Measurements from ENCODE around the gene GRIFIN.

The GRIFIN gene

DNA sequence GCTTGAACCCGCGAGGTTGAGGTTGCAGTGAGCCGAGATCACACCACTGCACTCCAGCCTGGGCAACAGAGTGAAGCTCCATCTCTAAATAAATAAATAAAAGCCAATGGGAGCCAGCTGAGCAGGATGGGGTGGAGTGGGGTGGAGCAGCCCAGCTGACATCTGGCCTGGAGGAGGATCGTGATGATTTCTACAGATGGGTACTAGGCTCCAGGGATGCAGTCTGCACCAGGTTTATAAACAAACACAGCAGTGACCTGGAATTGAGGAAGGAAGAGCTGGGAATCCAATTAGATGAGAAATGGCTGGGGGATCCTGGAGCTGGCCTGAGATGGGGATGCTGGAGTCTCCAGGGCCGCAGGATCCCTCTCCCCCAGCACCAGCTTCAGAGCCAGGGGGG is 7.3 kb upstream of the GRIFIN start:
- Histone ChIP-seq H3K79me2 (ENCODE audit: low read length) (no peaks in the 10 kb centered on the region), H3K4me2 (ENCODE audit: low read depth, low read length) (no peak overlapping the region), H3K4me3 (ENCODE audit: low read length) (no peak overlapping the region), H3K9me2 (replicated peaks; ENCODE audit: insufficient read depth, low read length) (no peaks in the 10 kb centered on the region), H4K20me1 (ENCODE audit: insufficient read depth, low read length) (no peaks in the 10 kb centered on the region), H3K9ac (ENCODE audit: low read length) (no peak overlapping the region), H3F3A (ENCODE audit: insufficient read depth, low read length) (no peaks in the 10 kb centered on the region), H2AFZ (ENCODE audit: low read length) (no peak overlapping the region), H3K9me3 (replicated peaks; ENCODE audit: insufficient read depth, low read length) (no peaks in the 10 kb centered on the region), H3K36me3 (replicated peaks; ENCODE audit: insufficient read depth, low read length) (no peaks in the 10 kb centered on the region), H3K27ac (ENCODE audit: low read length) (no peak overlapping the region), H3K4me1 (ENCODE audit: low read length) (no peaks in the 10 kb centered on the region), H3K27me3 (replicated peaks; ENCODE audit: insufficient read depth, low read length) (peaks cover 74% of the 10 kb centered on the region)
- no peak for TF ChIP-seq EZH2 (optimal IDR thresholded peaks at IDR 0.05; ENCODE audit: low read depth, low read length)
- TF ChIP-seq EZH2phosphoT487 (IDR thresholded peaks at IDR 0.05; ENCODE audit: low read length), result no peak
- TF ChIP-seq, protein P1, sequence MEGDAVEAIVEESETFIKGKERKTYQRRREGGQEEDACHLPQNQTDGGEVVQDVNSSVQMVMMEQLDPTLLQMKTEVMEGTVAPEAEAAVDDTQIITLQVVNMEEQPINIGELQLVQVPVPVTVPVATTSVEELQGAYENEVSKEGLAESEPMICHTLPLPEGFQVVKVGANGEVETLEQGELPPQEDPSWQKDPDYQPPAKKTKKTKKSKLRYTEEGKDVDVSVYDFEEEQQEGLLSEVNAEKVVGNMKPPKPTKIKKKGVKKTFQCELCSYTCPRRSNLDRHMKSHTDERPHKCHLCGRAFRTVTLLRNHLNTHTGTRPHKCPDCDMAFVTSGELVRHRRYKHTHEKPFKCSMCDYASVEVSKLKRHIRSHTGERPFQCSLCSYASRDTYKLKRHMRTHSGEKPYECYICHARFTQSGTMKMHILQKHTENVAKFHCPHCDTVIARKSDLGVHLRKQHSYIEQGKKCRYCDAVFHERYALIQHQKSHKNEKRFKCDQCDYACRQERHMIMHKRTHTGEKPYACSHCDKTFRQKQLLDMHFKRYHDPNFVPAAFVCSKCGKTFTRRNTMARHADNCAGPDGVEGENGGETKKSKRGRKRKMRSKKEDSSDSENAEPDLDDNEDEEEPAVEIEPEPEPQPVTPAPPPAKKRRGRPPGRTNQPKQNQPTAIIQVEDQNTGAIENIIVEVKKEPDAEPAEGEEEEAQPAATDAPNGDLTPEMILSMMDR (IDR thresholded peaks at IDR 0.05; ENCODE audit: low read length), result no peak
- no peak for DNase-seq

DNA sequence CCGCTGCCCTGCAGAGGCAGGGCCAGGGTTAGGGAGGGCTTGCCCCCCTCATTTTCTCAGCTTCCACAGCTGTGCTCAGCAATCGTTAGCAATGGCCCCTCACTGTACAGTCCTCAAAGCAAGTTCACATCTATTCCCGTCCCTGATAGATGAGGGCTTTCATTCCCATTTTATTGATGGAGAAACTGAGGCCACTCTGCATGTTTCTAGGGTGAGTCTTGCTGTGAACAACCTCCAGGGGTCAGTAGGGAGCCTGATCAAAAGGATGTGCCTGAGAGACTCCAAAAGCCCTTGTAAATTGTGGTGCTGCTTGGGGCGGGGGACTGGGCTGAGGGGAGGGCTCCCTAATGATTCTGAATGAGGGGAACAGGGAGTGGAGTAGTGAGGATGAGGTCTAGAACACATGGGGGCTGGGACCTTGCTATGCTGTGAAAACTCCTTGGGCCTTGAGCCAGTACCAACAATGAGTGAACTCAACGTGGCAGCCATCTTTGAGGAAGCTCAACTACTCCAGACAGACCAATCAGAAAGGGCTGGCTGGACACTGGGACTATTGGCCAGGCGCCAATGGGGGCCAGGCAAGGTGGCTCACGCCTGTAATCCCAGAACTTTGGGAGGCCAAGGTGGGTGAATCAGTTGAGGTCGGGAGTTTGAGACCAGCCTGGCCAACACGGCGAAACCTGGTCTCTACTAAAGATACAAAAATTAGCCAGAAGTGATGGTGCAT is 6.7 kb upstream of the GRIFIN start:
- Histone ChIP-seq H3K4me1 (ENCODE audit: low read length) (no peaks in the 10 kb centered on the region), H3K4me2 (ENCODE audit: low read depth, low read length) (no peak overlapping the region), H3K79me2 (ENCODE audit: low read length) (no peaks in the 10 kb centered on the region), H3K27me3 (replicated peaks; ENCODE audit: insufficient read depth, low read length) (peaks cover 74% of the 10 kb centered on the region), H3K4me3 (ENCODE audit: low read length) (no peak overlapping the region), H4K20me1 (ENCODE audit: insufficient read depth, low read length) (no peaks in the 10 kb centered on the region), H3K36me3 (replicated peaks; ENCODE audit: insufficient read depth, low read length) (no peaks in the 10 kb centered on the region), H3F3A (ENCODE audit: insufficient read depth, low read length) (no peaks in the 10 kb centered on the region), H3K9me2 (replicated peaks; ENCODE audit: insufficient read depth, low read length) (no peaks in the 10 kb centered on the region), H3K9me3 (replicated peaks; ENCODE audit: insufficient read depth, low read length) (no peaks in the 10 kb centered on the region), H2AFZ (ENCODE audit: low read length) (no peak overlapping the region), H3K27ac (ENCODE audit: low read length) (no peak overlapping the region), H3K9ac (ENCODE audit: low read length) (no peak overlapping the region)
- TF ChIP-seq EZH2 (optimal IDR thresholded peaks at IDR 0.05; ENCODE audit: low read depth, low read length), result no peak
- TF ChIP-seq, protein P1 (IDR thresholded peaks at IDR 0.05; ENCODE audit: low read length), result no peak
- TF ChIP-seq EZH2phosphoT487 (IDR thresholded peaks at IDR 0.05; ENCODE audit: low read length), result no peak
- DNase-seq, result no peak

DNA sequence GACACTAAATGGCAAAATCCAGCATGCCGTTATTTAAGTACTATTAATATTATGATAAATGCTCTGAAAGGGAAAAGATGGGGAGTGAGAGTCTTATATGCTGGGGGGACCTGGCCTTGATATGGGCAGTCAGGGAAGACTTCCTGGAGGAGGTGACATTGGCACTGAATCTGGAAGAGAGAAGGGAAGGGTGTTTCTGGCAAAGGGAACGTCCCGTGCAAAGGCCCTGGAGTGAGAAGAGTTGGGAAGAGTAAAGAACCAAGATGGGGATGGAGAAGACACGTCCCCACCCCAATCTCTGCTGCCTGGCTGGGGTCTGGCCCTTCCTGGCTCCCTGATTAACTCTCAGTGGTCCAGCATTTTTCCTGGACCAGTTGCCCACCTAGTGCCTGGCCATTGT is 5.0 kb upstream of the GRIFIN start:
- H3F3A ChIP-seq (ENCODE audit: insufficient read depth, low read length), result no peaks in the 10 kb centered on the region
- TF ChIP-seq EZH2 (optimal IDR thresholded peaks at IDR 0.05; ENCODE audit: low read depth, low read length), result no peak
- no peak for TF ChIP-seq EZH2phosphoT487 (IDR thresholded peaks at IDR 0.05; ENCODE audit: low read length)
- TF ChIP-seq, protein P1 (IDR thresholded peaks at IDR 0.05; ENCODE audit: low read length), result no peak
- DNase-seq, result no peak
- no peaks in the 10 kb centered on the region for H3K9me3 ChIP-seq (replicated peaks; ENCODE audit: insufficient read depth, low read length)
- no peaks in the 10 kb centered on the region for H3K36me3 ChIP-seq (replicated peaks; ENCODE audit: insufficient read depth, low read length)
- H3K4me2 ChIP-seq (ENCODE audit: low read depth, low read length), result no peak overlapping the region
- no peaks in the 10 kb centered on the region for H4K20me1 ChIP-seq (ENCODE audit: insufficient read depth, low read length)
- H3K9me2 ChIP-seq (replicated peaks; ENCODE audit: insufficient read depth, low read length), result no peaks in the 10 kb centered on the region
- H2AFZ ChIP-seq (ENCODE audit: low read length), result no peak overlapping the region
- H3K27me3 ChIP-seq (replicated peaks; ENCODE audit: insufficient read depth, low read length), result peaks cover 84% of the 10 kb centered on the region
- H3K79me2 ChIP-seq (ENCODE audit: low read length), result no peaks in the 10 kb centered on the region
- no peak overlapping the region for H3K9ac ChIP-seq (ENCODE audit: low read length)
- no peak overlapping the region for H3K27ac ChIP-seq (ENCODE audit: low read length)
- H3K4me3 ChIP-seq (ENCODE audit: low read length), result no peak overlapping the region
- H3K4me1 ChIP-seq (ENCODE audit: low read length), result no peaks in the 10 kb centered on the region
